Endothelial cell of umbilical vein (primary cell): ENCODE data around the gene DNAJC18. TPM values are rescaled to one million over a fixed set of nuclear protein-coding genes. Genes with fewer than 3 reads are reported as not detected.
A peak's percentile ranks its signal among the peaks of the same experiment; 100 is the strongest.

ENCODE experiments used
- BruUV-seq: library from RNA; stranded (reverse); fragments of 400-500 nt; replicated peaks from 2 replicates; lab custom pipeline; 2021; lab: Mats Ljungman, UMichigan
- CTCF ChIA-PET: fragments of 300-600, 350-600 bp; sonication (Branson Sonifier 250); formaldehyde crosslinking; loops from one replicate; lab custom pipeline; 2021; ENCODE audit warnings: antibody characterized with exemption, inconsistent platforms; lab: Charles Lee
- POLR2A ChIA-PET: fragments of 300-600, 350-600 bp; sonication (Branson Sonifier 250); formaldehyde crosslinking; loops from one replicate; lab custom pipeline; 2021; ENCODE audit warnings: antibody characterized with exemption, inconsistent platforms; lab: Charles Lee
- DNase-seq: peaks from one replicate; pipeline ENCODE4 v3.0.0-alpha.2; 2011; ENCODE audit warnings: low read depth, low spot score
- FAIRE-seq: peaks from 2 replicates; lab custom pipeline; 2011; peaks lifted over from hg19 to GRCh38; lab: Jason Lieb, UNC
- H2AFZ ChIP-seq: 2 replicates; pipeline ENCODE4 v1.6.0; 2012; ENCODE audit warnings: low read depth, low read length, control low read depth, inconsistent platforms
- H3K27ac ChIP-seq: 2 replicates; pipeline ENCODE4 v1.5.1; 2011; ENCODE audit warnings: low read depth, mild to moderate bottlenecking, control low read depth, low read length, moderate library complexity; ENCODE audit not compliant: insufficient read depth
- H3K27me3 ChIP-seq, 2 experiments: 2 replicates each; pipeline versions ENCODE4 v1.6.0 to v1.6.1; 2011; ENCODE audit warnings: low read length in 2 of 2, mixed read lengths in 1 of 2; ENCODE audit not compliant: control insufficient read depth in 2 of 2, insufficient read depth in 2 of 2
- H3K36me3 ChIP-seq, 2 experiments: 2 replicates in 1 of 2; 3 replicates in 1 of 2; pipeline ENCODE4 v1.5.1; 2011; ENCODE audit warnings: low read length in 2 of 2, mild to moderate bottlenecking in 1 of 2, moderate library complexity in 1 of 2; ENCODE audit not compliant: control insufficient read depth in 2 of 2, insufficient read depth in 2 of 2; ENCODE audit errors: extremely low read depth in 1 of 2
- H3K4me1 ChIP-seq: 3 replicates; pipeline ENCODE4 v1.5.1; 2011; ENCODE audit warnings: mild to moderate bottlenecking, low read length; ENCODE audit not compliant: control insufficient read depth, insufficient read depth; ENCODE audit errors: extremely low read depth
- H3K4me2 ChIP-seq: 2 replicates; pipeline ENCODE4 v1.6.1; 2011; ENCODE audit warnings: low read length, control low read depth, mixed read lengths; ENCODE audit not compliant: insufficient read depth
- H3K4me3 ChIP-seq, 3 experiments: fragments of 200-600 bp in 1 of 3; sonication (generic), shearing (Covaris generic) in 1 of 3; replicated peaks in 1 of 3; 2 replicates each; pipeline ENCODE4 v1.5.1; 2011 to 2016; ENCODE audit warnings: control low read depth in 3 of 3, low read length in 3 of 3, mild to moderate bottlenecking in 2 of 3, inconsistent platforms in 1 of 3, low read depth in 1 of 3, moderate library complexity in 1 of 3; ENCODE audit not compliant: insufficient read depth in 1 of 3
- H3K79me2 ChIP-seq: 2 replicates; pipeline ENCODE4 v1.6.0; 2012; ENCODE audit warnings: low read length, inconsistent platforms; ENCODE audit not compliant: control insufficient read depth, insufficient read depth
- H3K9ac ChIP-seq: replicated peaks from 2 replicates; pipeline ENCODE3; 2011; ENCODE audit warnings: low read length, control low read depth; ENCODE audit not compliant: insufficient read depth; ENCODE audit errors: extremely low read depth
- H3K9me1 ChIP-seq: replicated peaks from 3 replicates; pipeline ENCODE4 v1.6.0; 2011; ENCODE audit warnings: mild to moderate bottlenecking, low read length; ENCODE audit not compliant: control insufficient read depth, insufficient read depth; ENCODE audit errors: extremely low read depth
- H3K9me3 ChIP-seq: replicated peaks from 2 replicates; pipeline ENCODE4 v1.5.1; 2012; ENCODE audit warnings: low read length, inconsistent platforms; ENCODE audit not compliant: control insufficient read depth, insufficient read depth
- H4K20me1 ChIP-seq: replicated peaks from 2 replicates; pipeline ENCODE3; 2011; ENCODE audit warnings: mild to moderate bottlenecking, low read length; ENCODE audit not compliant: control insufficient read depth, insufficient read depth; ENCODE audit errors: extremely low read depth
- EZH2 ChIP-seq: IDR thresholded peaks from 2 replicates; pipeline ENCODE4 v1.6.1; 2012; ENCODE audit warnings: borderline replicate concordance, low read depth, mild to moderate bottlenecking, moderate library complexity, low read length, inconsistent platforms; ENCODE audit not compliant: severe bottlenecking
- POLR2A ChIP-seq: IDR thresholded peaks from 2 replicates; pipeline ENCODE4 v1.6.1; 2012; ENCODE audit warnings: low read depth, mild to moderate bottlenecking, control low read depth, low read length
- POLR2AphosphoS5 ChIP-seq: IDR thresholded peaks from 2 replicates; pipeline ENCODE4 v1.6.1; 2012; ENCODE audit warnings: low read depth, mild to moderate bottlenecking, control low read depth, low read length, moderate library complexity; ENCODE audit not compliant: insufficient read depth
- dilution Hi-C: fragments of 300-500 bp; cut with MboI; formaldehyde crosslinking; loops from one replicate; pipeline ENCODE4 v1.15.0; 2019; ENCODE audit warnings: low sequenced_read_pairs; ENCODE audit not compliant: extremely low pct_ligation_motif_present
- intact Hi-C: fragments of 100-400 bp; cut with micrococcal nuclease; formaldehyde crosslinking; loops from one replicate; pipeline ENCODE4 v1.10.0; 2022
- polyA plus RNA-seq, 4 experiments: library from polyadenylated mRNA; depleted of rRNA in 3 of 4; stranded (reverse) in 3 of 4; unstranded in 1 of 4; fragments of >200 nt; gene quantifications; 2 replicates each; pipeline versions ENCODE4 v1.2.1 to v1.2.3, GENCODE V29; 2011 to 2012; ENCODE audit warnings: missing spikeins in 1 of 4
- total RNA-seq: library from RNA; stranded (reverse); gene quantifications from 2 replicates; pipeline ENCODE4 v1.2.3, GENCODE V29; 2021
- TF ChIP-seq, protein P1 (sequence below), 2 donors: IDR thresholded peaks; 1 replicate in 1 of 2; 2 replicates in 1 of 2; pipeline ENCODE4 v1.5.1; 2011; ENCODE audit warnings: low read length in 2 of 2, mild to moderate bottlenecking in 2 of 2, moderate library complexity in 2 of 2, control low read depth in 1 of 2, inconsistent platforms in 1 of 2, low read depth in 1 of 2; ENCODE audit not compliant: insufficient read depth in 1 of 2; ENCODE audit errors: extremely low read depth in 1 of 2

Gene DNAJC18
- total and polyA plus RNA-seq, 2 donors (not counting 3 experiments of a cell fraction or from before 2014, with no cell fraction given), result 23.2 to 52.6 TPM

DNA sequence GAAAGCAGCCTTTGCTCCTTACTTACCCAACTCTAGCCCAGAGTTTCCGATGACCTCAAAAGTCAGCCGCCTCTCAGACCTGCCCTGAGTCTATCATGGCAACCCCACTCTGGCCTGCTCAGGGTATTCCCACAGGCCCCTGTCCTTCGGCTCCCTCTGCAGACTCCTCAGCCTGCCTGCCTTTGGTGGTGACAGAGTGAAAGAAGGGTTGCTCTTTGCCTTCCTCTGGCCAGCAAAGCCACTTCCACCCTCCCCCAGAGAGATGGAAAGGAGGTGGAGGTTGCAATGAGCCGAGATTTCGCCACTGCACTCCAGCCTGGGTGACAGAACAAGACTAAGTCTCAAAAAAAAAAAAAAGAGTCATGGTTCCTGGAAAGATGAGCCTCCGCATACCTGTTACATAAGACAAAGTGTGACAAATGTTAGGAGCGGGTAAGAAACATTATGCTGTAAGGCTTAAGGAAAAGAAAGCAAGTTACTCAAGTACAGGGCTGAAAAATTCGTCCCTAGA lies 29.2 kb upstream of the DNAJC18 start:
- Histone ChIP-seq H3K4me3 (no peak overlapping the region), H3K27me3 (no peaks in the 10 kb centered on the region), H3K27ac (no peak overlapping the region), H3K36me3 (no peaks in the 10 kb centered on the region), H4K20me1 (no peaks in the 10 kb centered on the region), H2AFZ (no peak overlapping the region), H3K9me1 (no peaks in the 10 kb centered on the region), H3K79me2 (no peaks in the 10 kb centered on the region), H3K9ac (no peak overlapping the region), H3K4me2 (no peak overlapping the region), H3K9me3 (no peaks in the 10 kb centered on the region), H3K4me1 (peaks cover 12% of the 10 kb centered on the region)
- dilution Hi-C loops, result no loop called here
- no peak for FAIRE-seq
- TF ChIP-seq, protein P1, sequence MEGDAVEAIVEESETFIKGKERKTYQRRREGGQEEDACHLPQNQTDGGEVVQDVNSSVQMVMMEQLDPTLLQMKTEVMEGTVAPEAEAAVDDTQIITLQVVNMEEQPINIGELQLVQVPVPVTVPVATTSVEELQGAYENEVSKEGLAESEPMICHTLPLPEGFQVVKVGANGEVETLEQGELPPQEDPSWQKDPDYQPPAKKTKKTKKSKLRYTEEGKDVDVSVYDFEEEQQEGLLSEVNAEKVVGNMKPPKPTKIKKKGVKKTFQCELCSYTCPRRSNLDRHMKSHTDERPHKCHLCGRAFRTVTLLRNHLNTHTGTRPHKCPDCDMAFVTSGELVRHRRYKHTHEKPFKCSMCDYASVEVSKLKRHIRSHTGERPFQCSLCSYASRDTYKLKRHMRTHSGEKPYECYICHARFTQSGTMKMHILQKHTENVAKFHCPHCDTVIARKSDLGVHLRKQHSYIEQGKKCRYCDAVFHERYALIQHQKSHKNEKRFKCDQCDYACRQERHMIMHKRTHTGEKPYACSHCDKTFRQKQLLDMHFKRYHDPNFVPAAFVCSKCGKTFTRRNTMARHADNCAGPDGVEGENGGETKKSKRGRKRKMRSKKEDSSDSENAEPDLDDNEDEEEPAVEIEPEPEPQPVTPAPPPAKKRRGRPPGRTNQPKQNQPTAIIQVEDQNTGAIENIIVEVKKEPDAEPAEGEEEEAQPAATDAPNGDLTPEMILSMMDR (IDR thresholded peaks at IDR 0.05; ENCODE audit: extremely low read depth in 1 of 2, insufficient read depth in 1 of 2, low read depth in 1 of 2, low read length in 2 of 2), result peak in 1 of 2 donors; percentile 6
- no peak for TF ChIP-seq EZH2
- POLR2A ChIA-PET, result no interaction called here
- intact Hi-C loops, result no loop called here
- CTCF ChIA-PET, result interaction anchor here (1.3 kb wide), 1 partner anchor 45 kb away, joined by 3 read pairs; no protein-coding TSS in a partner anchor
- no peak for DNase-seq
- no TSS peak for BruUV-seq

DNA sequence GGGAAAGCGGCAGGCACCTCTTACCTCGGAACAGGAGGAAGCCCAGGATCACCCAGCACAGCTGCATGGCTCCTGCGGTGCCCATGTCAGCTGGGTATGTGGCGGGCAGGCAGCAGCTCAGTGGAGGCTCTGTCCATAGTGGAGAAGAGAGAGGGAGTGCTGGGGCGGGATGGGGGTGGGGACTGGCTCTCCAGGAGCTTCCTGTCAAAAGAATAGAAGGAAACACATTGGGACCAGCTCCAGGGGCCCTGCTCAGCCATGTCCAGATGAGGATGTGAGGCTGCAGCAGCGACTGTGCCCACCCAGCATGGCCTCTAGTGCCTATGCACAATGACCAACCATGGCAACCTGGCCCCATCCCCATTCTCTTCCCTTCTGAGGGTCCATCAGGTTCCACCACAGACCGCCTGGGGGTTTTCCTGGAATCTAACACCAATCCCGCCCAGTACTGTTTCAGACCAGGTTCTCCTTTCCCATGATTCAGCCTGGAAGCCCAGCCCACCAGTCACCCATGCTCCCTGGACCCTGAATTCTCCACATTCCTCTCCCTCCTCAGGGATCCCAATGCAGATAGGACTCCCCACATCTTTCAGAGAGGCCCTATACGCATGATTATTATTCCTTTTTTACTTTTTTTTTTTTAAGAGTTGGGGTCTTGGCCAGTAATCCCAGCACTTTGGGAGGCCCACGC lies 23.4 kb upstream of the DNAJC18 start, which contains the start of gene ECSCR:
Gene ECSCR, minus strand, starts transcription at position 158 of the 691 bp plus-strand sequence. Its CDS starts 73 bp downstream, at position 85.
- CTCF ChIA-PET, result interaction anchor here (0.7 to 2.2 kb wide), 9 partner anchors 10 to 100 kb away, joined by 3 to 20 read pairs (median 4); partner anchors contain the start of gene STING1
- H3K9ac ChIP-seq, result peak within 1 kb of the TSS; percentile 99
- H3K4me1 ChIP-seq, result peaks cover 41% of the 10 kb centered on the region
- peak within 1 kb of the TSS; percentile 96 for H3K4me2 ChIP-seq
- H2AFZ ChIP-seq, result peak within 1 kb of the TSS; percentile 10
- peak within 1 kb of the TSS; percentile 99 for H3K27ac ChIP-seq
- POLR2A ChIA-PET, result interaction anchor here (0.6 to 2.1 kb wide), 12 partner anchors 10 to 189 kb away, joined by 3 to 21 read pairs (median 6); partner anchors contain the start of genes DNAJC18, SPATA24, STING1 and UBE2D2
- TF ChIP-seq POLR2AphosphoS5 (peak; percentile 97), POLR2A (peak; percentile 95), EZH2 (no peak)
- no peaks in the 10 kb centered on the region for H3K9me3 ChIP-seq
- DNase-seq (peak; percentile 92), FAIRE-seq (peak; percentile 97)
- no peaks in the 10 kb centered on the region for H4K20me1 ChIP-seq
- BruUV-seq, result no TSS peak
- H3K36me3 ChIP-seq, result peaks cover 4 to 6% of the 10 kb centered on the region in 2 experiments
- intact Hi-C loops, result loop anchor here (1.0 kb wide), 6 partner anchors 11 to 99 kb away; partner anchors contain the start of genes STING1 and UBE2D2
- H3K9me1 ChIP-seq, result no peaks in the 10 kb centered on the region
- dilution Hi-C loops, result no loop called here
- H3K79me2 ChIP-seq, result peaks cover 44% of the 10 kb centered on the region
- peak within 1 kb of the TSS; percentile 40 to 97 (median 87) for H3K4me3 ChIP-seq
- H3K27me3 ChIP-seq, result no peaks in the 10 kb centered on the region
